IPS DF 4.7 (cell line): ENCODE data around the gene LRRC61.
"Not testable (repeated sequence)": the region's sequence is repeated elsewhere in the genome, so short reads cannot be mapped to it uniquely, and the experiment has no call there.

Source experiments
- DNase-seq: peaks from one replicate; pipeline ENCODE4 v3.0.0-alpha.2; 2013; ENCODE audit warnings: low spot score; ENCODE audit errors: extremely low read depth

Gene LRRC61

GRCh38 chr7:150322833-150323681 lies at the start of gene LRRC61, which contains the start of gene ACTR3C:
Gene LRRC61 (plus strand): TSS chr7:150323355. CDS start chr7:150336862, 13,507 bp downstream.
Gene ACTR3C (minus strand): TSS chr7:150323545. CDS start chr7:150295296, 28,249 bp downstream.
- DNase-seq = no peak

DNA sequence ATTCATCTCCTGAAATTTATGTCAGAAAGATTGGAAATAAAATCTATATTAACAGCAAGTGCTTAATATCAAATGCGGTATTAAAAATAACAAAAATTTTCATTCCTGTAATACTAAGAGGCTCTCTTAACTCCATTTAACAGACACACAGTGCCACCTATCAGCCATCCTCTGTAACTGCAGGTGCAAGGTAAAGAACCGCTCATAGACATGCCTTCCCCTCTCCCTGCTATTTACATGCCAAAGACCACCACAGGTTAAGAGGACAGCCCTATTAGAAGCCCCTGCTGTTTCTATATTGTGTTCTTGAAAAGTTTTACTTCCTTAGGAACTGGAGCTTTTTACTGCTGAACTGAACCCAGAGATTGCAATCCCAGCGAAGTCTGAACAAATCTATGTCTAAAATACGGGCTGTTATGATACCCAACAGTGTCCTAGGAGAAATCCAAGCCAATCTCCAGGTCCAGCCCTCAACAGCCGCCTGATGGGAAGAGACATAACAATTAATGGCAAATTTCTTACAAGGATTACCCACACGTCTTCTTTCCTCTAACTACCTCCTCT lies 46.9 kb upstream of the LRRC61 start:
- DNase-seq = not testable (repeated sequence)

DNA sequence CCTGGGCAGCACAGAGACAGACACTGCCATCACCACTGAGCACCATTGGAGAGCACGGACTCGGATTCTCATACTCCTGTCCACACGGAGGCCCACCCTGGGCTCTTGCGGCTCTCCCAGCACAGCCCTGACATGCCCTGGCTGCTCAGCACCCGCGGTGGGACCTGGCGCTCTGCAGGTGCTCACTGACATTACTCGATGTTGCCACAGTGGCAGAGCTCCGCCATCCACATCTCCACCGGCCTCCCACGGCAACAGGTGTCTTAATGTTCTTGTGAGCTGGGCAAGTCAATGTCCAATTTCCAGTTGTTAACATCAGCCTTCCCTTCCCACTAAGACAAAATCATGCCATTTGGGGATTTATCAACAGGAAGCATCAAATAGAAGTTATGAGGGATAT lies 44.8 kb upstream of the LRRC61 start:
- DNase-seq = not testable (repeated sequence)

GRCh38 chr7:150281681-150282403 lies 41.3 kb upstream of the LRRC61 start:
- DNase-seq = not testable (repeated sequence)

- DNase-seq = not testable (repeated sequence)
Measured at GRCh38 chr7:150283111-150283510, 40.0 kb upstream of the LRRC61 start.

DNA sequence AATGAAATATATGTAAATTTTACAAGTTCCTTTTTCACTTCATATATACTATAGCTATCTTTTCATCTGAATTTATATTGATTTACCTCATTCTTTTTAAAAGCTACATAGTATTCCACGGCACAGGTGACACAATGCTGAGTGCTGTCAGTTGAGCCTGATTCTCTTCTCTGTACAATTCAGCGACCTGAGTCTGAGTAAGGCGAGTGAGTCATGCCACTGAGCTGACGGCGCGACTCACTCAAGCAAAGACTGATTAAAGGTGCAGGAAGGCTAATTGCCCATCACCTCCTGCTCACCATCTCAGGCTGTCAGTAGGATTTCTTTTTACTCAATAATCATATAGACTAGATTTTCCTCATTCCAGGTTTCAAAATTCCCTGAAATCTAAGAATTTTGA lies 39.5 kb upstream of the LRRC61 start:
- not testable (repeated sequence) for DNase-seq

DNA sequence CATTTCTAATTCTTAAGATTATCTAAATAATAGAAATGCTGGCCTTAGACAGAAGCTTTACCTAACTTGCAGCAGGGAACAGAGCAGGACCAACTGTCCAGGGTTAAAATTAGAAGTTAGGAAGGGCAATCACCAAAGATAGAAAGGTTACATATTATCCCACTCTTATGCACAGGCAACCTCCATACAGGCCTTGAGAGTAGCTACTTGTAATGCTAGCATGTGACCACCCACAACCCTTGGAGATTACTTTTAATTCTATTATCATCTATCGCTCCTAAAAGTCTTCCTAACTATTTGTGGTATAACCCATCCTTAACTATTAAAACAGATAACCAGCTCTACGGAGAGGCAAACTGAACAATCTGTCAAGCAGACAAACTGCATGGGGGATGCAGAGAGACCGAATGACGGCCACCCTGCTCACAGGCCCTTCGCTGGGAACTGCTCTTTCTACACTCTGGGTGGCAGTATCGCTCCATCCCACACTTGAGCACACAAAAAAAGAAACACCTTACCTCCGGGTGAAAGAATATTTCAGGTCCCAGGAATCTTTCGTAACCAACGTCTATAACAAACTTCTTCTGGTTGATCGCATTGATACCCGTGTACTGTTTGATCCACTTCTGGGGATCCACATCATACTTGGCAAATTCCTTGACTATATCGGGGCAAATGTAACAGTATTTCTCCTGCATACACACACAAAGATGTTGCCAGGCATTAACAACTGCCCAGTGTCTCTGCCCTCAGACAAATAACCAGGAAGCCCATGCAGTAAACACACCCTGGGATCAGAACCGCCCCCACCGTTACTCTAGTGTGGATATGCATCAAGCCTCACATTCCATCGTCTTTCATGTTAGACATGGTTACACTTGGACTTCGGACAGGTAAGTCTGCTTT lies 37.1 kb upstream of the LRRC61 start:
- DNase-seq = not testable (repeated sequence)

GRCh38 chr7:150287815-150288214 lies 35.3 kb upstream of the LRRC61 start:
- DNase-seq = not testable (repeated sequence)

GRCh38 chr7:150288816-150289215 lies 34.3 kb upstream of the LRRC61 start:
- not testable (repeated sequence) for DNase-seq

- not testable (repeated sequence) for DNase-seq
Measured at GRCh38 chr7:150290317-150290716, 32.8 kb upstream of the LRRC61 start.

- DNase-seq = not testable (repeated sequence)
Measured at GRCh38 chr7:150295027-150295426, 28.1 kb upstream of the LRRC61 start.

DNA sequence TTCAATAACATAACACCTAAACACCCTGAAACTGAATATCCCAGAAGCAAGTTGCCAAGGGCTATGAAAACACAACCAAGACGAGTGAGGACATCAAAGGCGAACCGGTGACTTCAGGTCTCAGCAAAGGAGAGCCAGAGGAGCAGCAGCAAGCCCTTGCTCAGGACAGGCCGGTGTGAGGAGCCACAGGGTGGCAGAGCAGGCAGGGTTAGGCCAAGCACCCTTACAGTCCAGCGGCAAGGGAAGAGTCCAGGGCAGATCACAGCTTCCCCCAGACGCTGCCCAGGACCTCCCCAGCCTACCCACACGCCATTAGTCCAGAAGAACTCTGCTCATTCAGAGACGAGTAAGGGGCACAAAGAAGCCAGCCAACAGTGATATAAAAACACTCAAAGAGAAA lies 27.5 kb upstream of the LRRC61 start:
- DNase-seq = not testable (repeated sequence)

GRCh38 chr7:150296802-150297201 lies 26.4 kb upstream of the LRRC61 start:
- DNase-seq = not testable (repeated sequence)

- not testable (repeated sequence) for DNase-seq
Measured at GRCh38 chr7:150297978-150298377, 25.2 kb upstream of the LRRC61 start.

GRCh38 chr7:150302908-150303310 lies 20.2 kb upstream of the LRRC61 start:
- DNase-seq = not testable (repeated sequence)

- DNase-seq = not testable (repeated sequence)
Measured at GRCh38 chr7:150304499-150305258, 18.5 kb upstream of the LRRC61 start.

DNA sequence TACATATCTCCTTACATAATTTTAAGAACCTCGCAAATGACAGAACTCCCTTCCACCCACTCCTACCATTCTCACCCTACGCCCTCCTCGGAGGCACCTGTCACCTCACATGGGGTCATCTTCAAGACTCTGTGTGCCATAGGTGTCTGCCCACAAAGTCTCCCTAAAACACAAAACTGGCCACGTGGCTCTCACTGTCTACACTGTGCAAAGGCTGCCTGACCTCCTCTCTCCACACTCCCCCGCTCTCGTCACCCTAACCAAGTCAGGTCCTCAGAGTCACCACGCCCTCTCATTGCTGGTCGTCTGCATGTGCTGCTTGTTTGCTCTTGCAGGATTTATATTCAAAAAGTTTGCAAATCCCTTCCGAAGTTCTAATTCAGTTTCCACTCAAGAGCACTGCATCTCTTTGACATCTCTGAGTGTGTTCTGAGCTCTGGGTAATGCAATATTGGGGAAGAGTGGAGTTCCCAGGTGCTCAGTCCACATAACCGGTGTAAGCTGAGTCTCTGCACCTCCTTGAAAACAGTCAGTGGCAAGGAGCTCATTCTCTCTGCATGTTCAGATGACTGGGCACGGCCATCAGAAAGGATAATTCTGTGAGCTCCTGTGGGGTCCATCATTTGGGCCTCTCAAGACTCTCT lies 17.8 kb upstream of the LRRC61 start:
- DNase-seq = not testable (repeated sequence)

DNA sequence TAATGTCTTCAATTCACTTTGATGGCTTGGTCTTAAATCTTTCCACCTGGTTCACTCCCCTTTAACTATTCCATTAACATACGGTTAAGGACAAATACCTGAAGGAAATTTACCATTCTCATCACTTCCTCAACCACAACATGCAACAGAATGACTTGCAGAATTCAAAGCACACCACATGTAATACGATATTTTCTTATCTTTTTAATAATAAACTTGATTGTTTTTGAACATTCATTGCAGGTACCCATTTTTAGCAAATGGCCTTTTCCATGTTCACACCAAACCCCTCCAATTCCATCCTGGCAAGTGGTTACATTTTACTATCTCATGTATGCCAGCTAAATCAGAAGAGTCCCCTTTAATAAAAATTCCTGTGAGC lies 17.3 kb upstream of the LRRC61 start:
- DNase-seq = not testable (repeated sequence)

DNA sequence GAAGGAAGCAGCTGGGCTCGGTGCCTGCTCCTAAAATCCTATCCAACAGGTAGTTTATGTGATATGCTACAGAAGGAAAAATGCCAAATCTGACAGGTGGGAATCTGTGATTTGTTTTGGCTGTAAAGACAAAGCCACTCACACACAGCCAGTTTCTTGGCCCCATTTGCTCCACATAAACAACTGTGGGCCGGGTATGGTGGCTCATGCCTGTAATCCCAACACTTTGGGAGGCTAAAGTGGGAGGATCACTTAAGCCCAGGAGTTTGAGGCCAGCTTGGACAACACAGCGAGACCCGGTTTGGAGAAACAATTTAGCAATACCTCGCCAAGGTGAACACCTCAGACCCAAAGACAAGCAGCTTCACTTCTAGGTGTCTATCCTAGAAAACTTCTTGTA lies 16.8 kb upstream of the LRRC61 start:
- DNase-seq = not testable (repeated sequence)

GRCh38 chr7:150307129-150307528 lies 16.0 kb upstream of the LRRC61 start:
- no peak for DNase-seq
